Measurements from ENCODE around the gene ACOXL.
"Not testable (repeated sequence)": the region's sequence is repeated elsewhere in the genome, so short reads cannot be mapped to it uniquely, and the experiment has no call there.

The ACOXL gene

DNA sequence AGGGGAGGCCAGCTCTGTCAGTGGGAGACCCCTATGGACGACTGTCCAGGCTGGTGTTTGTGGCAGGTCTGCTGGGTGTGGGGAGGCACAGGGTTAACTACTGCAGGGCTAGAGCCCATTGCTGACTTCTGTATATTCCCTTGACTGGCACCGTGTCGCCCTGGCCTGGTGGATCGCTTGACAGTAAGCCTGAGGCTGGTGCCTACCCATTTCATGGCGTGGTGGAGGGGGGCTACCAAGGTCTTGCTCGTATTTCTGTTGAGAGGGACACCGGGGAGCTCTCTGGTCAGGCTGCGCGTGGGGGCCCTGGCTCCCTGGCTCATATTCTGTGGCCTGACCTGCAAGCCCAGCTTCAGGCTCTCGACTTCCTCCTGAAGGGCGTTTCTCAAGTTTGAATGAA lies 119.7 kb downstream of the ACOXL start:
- no peaks in the 10 kb centered on the region for H3K4me1 ChIP-seq (ENCODE audit: control insufficient read depth, insufficient read depth, low read length)
- H3K9ac ChIP-seq (ENCODE audit: low read length) = no peak overlapping the region
- H3K9me3 ChIP-seq (ENCODE audit: control insufficient read depth, low read length) = peaks cover 1% of the 10 kb centered on the region
- no peak overlapping the region for H3K4me3 ChIP-seq (ENCODE audit: low read length)
- no peaks in the 10 kb centered on the region for H3K36me3 ChIP-seq (ENCODE audit: control insufficient read depth, insufficient read depth, low read length, severe bottlenecking)
- DNase-seq (ENCODE audit: low read depth) = no peak
- H3K27me3 ChIP-seq (replicated peaks; ENCODE audit: control insufficient read depth, insufficient read depth, low read length) = peaks cover 24% of the 10 kb centered on the region

- Histone ChIP-seq H3K4me3 (ENCODE audit: low read length) (no peak overlapping the region), H3K9ac (ENCODE audit: low read length) (no peak overlapping the region), H3K4me1 (ENCODE audit: control insufficient read depth, insufficient read depth, low read length) (no peaks in the 10 kb centered on the region), H3K36me3 (ENCODE audit: control insufficient read depth, insufficient read depth, low read length, severe bottlenecking) (no peaks in the 10 kb centered on the region), H3K9me3 (ENCODE audit: control insufficient read depth, low read length) (peaks cover 5% of the 10 kb centered on the region), H3K27me3 (replicated peaks; ENCODE audit: control insufficient read depth, insufficient read depth, low read length) (peaks cover 20% of the 10 kb centered on the region)
- DNase-seq (ENCODE audit: low read depth) = no peak
Observed at GRCh38 chr2:110852541-110853263, 120.3 kb downstream of the ACOXL start.

GRCh38 chr2:110853516-110853915 lies 121.1 kb downstream of the ACOXL start:
- peak; percentile 19 for DNase-seq (ENCODE audit: low read depth)

GRCh38 chr2:110853948-110854347 lies 121.6 kb downstream of the ACOXL start:
- Histone ChIP-seq H3K4me1 (ENCODE audit: control insufficient read depth, insufficient read depth, low read length) (no peaks in the 10 kb centered on the region), H3K4me3 (ENCODE audit: low read length) (no peak overlapping the region), H3K36me3 (ENCODE audit: control insufficient read depth, insufficient read depth, low read length, severe bottlenecking) (no peaks in the 10 kb centered on the region), H3K9ac (ENCODE audit: low read length) (no peak overlapping the region), H3K27me3 (replicated peaks; ENCODE audit: control insufficient read depth, insufficient read depth, low read length) (peaks cover 20% of the 10 kb centered on the region), H3K9me3 (ENCODE audit: control insufficient read depth, low read length) (peaks cover 5% of the 10 kb centered on the region)
- DNase-seq (ENCODE audit: low read depth) = no peak

More at GRCh38 chr2:110853516-110853915, 121.1 kb downstream of the ACOXL start:
- peaks cover 5% of the 10 kb centered on the region for H3K9me3 ChIP-seq (ENCODE audit: control insufficient read depth, low read length)
- H3K36me3 ChIP-seq (ENCODE audit: control insufficient read depth, insufficient read depth, low read length, severe bottlenecking) = no peaks in the 10 kb centered on the region
- no peaks in the 10 kb centered on the region for H3K4me1 ChIP-seq (ENCODE audit: control insufficient read depth, insufficient read depth, low read length)
- peaks cover 20% of the 10 kb centered on the region for H3K27me3 ChIP-seq (replicated peaks; ENCODE audit: control insufficient read depth, insufficient read depth, low read length)
- no peak overlapping the region for H3K9ac ChIP-seq (ENCODE audit: low read length)
- H3K4me3 ChIP-seq (ENCODE audit: low read length) = no peak overlapping the region

DNA sequence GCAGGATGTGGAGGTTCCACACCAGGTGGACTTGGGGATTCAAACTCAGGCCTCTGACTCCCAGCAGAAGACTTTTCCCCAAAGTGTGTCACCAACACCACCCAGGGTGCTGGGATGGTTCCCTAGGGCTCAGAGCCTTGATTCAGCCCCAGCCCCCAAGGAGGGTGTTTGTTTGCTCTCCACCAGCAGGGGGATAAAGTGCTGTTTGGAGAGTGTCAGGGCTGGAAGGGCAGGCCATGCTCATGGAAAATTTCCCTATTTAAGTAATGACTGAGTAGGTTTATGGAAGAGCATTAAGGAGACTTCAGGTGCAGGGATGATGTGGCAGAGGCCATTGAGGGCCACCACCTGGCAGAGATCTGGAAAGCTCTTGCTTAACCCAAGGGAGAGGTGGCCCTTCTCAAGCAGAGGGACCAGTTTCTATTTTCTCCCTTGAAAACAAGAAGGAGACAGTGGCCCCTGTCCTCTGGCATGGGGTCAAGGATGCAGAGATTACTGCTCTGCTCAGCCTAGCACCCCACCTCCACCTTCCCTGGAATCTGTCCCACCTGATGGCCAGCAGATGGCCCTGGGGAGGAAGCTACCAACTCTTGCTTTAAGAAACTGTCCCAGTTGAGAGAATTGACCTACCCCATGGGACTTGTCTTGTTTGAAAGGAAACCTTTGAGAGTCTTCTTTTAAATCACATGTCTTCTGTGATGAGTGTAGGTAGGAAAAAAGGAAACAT lies 122.1 kb downstream of the ACOXL start:
- Histone ChIP-seq H3K4me3 (ENCODE audit: low read length) (no peak overlapping the region), H3K4me1 (ENCODE audit: control insufficient read depth, insufficient read depth, low read length) (no peaks in the 10 kb centered on the region), H3K9me3 (ENCODE audit: control insufficient read depth, low read length) (peaks cover 5% of the 10 kb centered on the region), H3K27me3 (replicated peaks; ENCODE audit: control insufficient read depth, insufficient read depth, low read length) (peaks cover 22% of the 10 kb centered on the region), H3K36me3 (ENCODE audit: control insufficient read depth, insufficient read depth, low read length, severe bottlenecking) (no peaks in the 10 kb centered on the region), H3K9ac (ENCODE audit: low read length) (no peak overlapping the region)
- no peak for DNase-seq (ENCODE audit: low read depth)

DNA sequence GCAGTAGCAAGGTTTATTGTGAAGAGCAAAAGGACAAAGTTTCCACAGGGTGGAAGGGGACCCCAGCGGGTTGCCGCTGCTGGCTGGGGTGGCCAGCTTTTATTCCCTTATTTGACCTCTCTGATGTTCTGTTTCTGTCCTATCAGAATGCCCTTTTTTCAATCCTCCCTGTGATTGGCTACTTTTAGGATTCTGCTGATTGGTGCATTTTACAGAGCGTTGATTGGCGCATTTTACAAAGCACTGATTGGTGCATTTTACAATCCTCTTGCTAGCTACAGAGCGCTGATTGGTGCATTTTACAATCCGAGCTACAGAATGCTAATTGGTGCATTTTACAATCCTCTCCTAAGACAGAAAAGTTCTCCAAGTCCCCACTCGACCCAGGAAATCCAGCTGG lies 123.5 kb downstream of the ACOXL start:
- H3K4me1 ChIP-seq (ENCODE audit: control insufficient read depth, insufficient read depth, low read length); DNase-seq (ENCODE audit: low read depth); H3K4me3 ChIP-seq (ENCODE audit: low read length); H3K36me3 ChIP-seq (ENCODE audit: control insufficient read depth, insufficient read depth, low read length, severe bottlenecking); H3K9me3 ChIP-seq (ENCODE audit: control insufficient read depth, low read length); H3K9ac ChIP-seq (ENCODE audit: low read length): not testable (repeated sequence)
- H3K27me3 ChIP-seq (replicated peaks; ENCODE audit: control insufficient read depth, insufficient read depth, low read length) = peaks cover 32% of the 10 kb centered on the region

DNA sequence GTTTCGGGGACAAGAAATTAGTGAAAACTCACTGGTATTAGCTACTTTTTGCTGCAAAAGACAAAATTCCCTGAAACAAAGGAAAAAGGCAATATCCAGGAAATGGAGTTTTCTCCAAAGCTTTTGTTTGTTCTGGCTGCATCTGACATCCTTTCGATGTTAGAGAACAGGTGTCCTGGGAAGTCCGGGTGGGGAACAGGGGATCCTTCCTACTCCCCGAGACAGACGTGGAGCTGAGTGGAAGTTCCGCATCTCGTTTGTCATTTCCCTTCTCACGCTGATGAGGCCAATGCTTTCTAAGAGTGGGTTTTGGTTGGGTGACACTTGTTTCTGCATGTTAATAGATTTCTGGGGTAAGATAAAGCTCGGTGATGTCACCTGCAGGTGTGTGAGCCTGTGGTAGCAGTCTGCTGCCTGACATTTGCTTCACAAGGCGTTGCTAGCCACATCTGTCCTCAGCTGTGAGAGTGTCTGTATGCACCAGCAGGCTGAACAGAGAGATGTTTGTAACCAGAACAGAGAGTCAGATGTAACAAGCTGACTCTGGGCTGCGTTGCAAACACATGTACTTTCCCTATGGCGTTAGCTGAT lies 125.9 kb downstream of the ACOXL start:
- peaks cover 44% of the 10 kb centered on the region for H3K27me3 ChIP-seq (replicated peaks; ENCODE audit: control insufficient read depth, insufficient read depth, low read length)
- peaks cover 5% of the 10 kb centered on the region for H3K9me3 ChIP-seq (ENCODE audit: control insufficient read depth, low read length)

DNA sequence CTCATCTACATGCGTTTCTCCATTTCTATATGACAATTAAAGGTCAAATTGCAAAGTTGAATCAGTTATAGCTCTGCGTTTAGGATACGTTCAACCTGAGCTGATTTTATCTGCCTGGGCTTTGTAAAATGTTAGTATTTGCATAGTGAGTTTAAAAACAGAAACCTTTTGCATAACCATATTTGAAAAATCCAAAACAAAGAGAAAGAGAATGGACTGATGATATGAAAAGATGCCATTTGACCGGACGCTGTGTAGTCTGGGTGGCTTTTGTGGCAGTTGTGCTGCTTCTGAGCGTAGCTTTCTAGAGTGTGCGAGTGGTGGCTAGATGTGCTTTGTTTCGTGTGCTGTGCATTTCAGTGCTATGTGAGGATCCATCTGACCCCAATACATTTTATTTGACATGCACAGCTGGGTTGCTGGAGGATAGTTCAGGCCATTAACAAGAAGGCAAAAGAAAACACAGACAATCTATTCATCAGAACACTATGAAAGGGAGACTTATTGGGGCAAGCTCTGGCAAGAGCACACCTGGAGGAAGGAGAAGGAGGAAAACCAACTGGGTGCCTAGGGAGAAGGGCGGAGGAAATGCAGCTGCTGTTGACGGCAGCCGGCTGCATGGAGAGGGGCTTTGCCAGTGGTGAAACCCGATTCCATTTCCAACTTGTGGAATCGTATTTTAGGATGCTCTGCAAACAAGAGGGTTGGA lies 126.8 kb downstream of the ACOXL start:
- H3K4me1 ChIP-seq (ENCODE audit: control insufficient read depth, insufficient read depth, low read length) = no peaks in the 10 kb centered on the region
- peaks cover 47% of the 10 kb centered on the region for H3K27me3 ChIP-seq (replicated peaks; ENCODE audit: control insufficient read depth, insufficient read depth, low read length)
- no peak for DNase-seq (ENCODE audit: low read depth)

More for the DNA sequence above, 125.9 kb downstream of the ACOXL start:
- no peak for DNase-seq (ENCODE audit: low read depth)
- Histone ChIP-seq H3K9ac (ENCODE audit: low read length) (no peak overlapping the region), H3K4me3 (ENCODE audit: low read length) (no peak overlapping the region), H3K4me1 (ENCODE audit: control insufficient read depth, insufficient read depth, low read length) (no peaks in the 10 kb centered on the region), H3K36me3 (ENCODE audit: control insufficient read depth, insufficient read depth, low read length, severe bottlenecking) (no peaks in the 10 kb centered on the region)

DNA sequence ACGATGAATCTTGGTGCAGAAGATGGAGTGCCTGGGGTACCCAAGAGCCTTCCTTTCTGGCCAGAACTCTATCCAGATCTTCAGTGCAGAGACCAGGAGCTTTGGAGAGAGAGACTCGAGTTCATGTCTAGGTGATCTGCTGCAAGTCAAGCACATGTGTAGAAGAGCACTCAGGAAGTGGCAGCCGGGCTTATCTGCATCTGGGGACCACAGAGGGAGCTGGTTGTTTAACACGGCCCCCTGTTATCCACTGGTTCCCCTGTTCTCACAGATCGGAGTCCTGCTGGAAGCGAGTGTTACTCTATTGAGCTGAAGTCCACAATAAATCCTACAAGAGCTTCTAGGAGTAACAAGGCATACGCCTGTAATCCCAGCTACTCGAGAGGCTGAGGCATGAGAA lies 128.3 kb downstream of the ACOXL start:
- no peaks in the 10 kb centered on the region for H3K4me1 ChIP-seq (ENCODE audit: control insufficient read depth, insufficient read depth, low read length)
- H3K9ac ChIP-seq (ENCODE audit: low read length) = no peak overlapping the region
- H3K4me3 ChIP-seq (ENCODE audit: low read length) = no peak overlapping the region
- no peak for DNase-seq (ENCODE audit: low read depth)
- no peaks in the 10 kb centered on the region for H3K36me3 ChIP-seq (ENCODE audit: control insufficient read depth, insufficient read depth, low read length, severe bottlenecking)
- peaks cover 5% of the 10 kb centered on the region for H3K9me3 ChIP-seq (ENCODE audit: control insufficient read depth, low read length)
- H3K27me3 ChIP-seq (replicated peaks; ENCODE audit: control insufficient read depth, insufficient read depth, low read length) = peaks cover 49% of the 10 kb centered on the region

More for the DNA sequence above, 126.8 kb downstream of the ACOXL start:
- Histone ChIP-seq H3K4me3 (ENCODE audit: low read length) (no peak overlapping the region), H3K36me3 (ENCODE audit: control insufficient read depth, insufficient read depth, low read length, severe bottlenecking) (no peaks in the 10 kb centered on the region), H3K9ac (ENCODE audit: low read length) (no peak overlapping the region), H3K9me3 (ENCODE audit: control insufficient read depth, low read length) (peaks cover 5% of the 10 kb centered on the region)

- peaks cover 56% of the 10 kb centered on the region for H3K27me3 ChIP-seq (replicated peaks; ENCODE audit: control insufficient read depth, insufficient read depth, low read length)
- H3K4me3 ChIP-seq (ENCODE audit: low read length) = no peak overlapping the region
- DNase-seq (ENCODE audit: low read depth) = no peak
- no peaks in the 10 kb centered on the region for H3K36me3 ChIP-seq (ENCODE audit: control insufficient read depth, insufficient read depth, low read length, severe bottlenecking)
- H3K9me3 ChIP-seq (ENCODE audit: control insufficient read depth, low read length) = peaks cover 5% of the 10 kb centered on the region
- H3K4me1 ChIP-seq (ENCODE audit: control insufficient read depth, insufficient read depth, low read length) = no peaks in the 10 kb centered on the region
- no peak overlapping the region for H3K9ac ChIP-seq (ENCODE audit: low read length)
Observed at GRCh38 chr2:110861616-110862260, 129.4 kb downstream of the ACOXL start.

Measured in adipocyte (in vitro differentiated cells).